HCT116 (cell line): Measurements from ENCODE around the gene CHAC1.

Experiments
- CEBPB ChIP-seq: IDR thresholded peaks from 2 replicates; pipeline ENCODE4 v1.6.1; 2012; ENCODE audit warnings: low read depth
- EZH2 ChIP-seq: fragments of 200-600 bp; sonication (generic); IDR thresholded peaks from 2 replicates; pipeline ENCODE4 v1.6.1; 2017; ENCODE audit warnings: antibody characterized with exemption, mixed run types
- EZH2phosphoT487 ChIP-seq: fragments of 200-600 bp; IDR thresholded peaks from 2 replicates; pipeline ENCODE4 v1.6.1; 2018; ENCODE audit warnings: antibody characterized with exemption, borderline replicate concordance
- POLR2A ChIP-seq: IDR thresholded peaks from 2 replicates; pipeline ENCODE4 v1.7.0; 2011; ENCODE audit warnings: borderline replicate concordance; ENCODE audit not compliant: insufficient read depth, insufficient read length; ENCODE audit errors: extremely low read depth
- POLR2AphosphoS5 ChIP-seq: IDR thresholded peaks from 2 replicates; pipeline ENCODE4 v1.6.1; 2011; ENCODE audit warnings: mild to moderate bottlenecking, low read depth, low read length, moderate library complexity
- SIN3A ChIP-seq: IDR thresholded peaks from 2 replicates; pipeline ENCODE4 v1.6.1; 2012; ENCODE audit warnings: low read depth
- TCF7L2 ChIP-seq: IDR thresholded peaks from 2 replicates; pipeline ENCODE4 v1.7.0; 2011; ENCODE audit warnings: borderline replicate concordance, inconsistent platforms; ENCODE audit not compliant: insufficient read depth, insufficient read length; ENCODE audit errors: extremely low read depth
- ZNF274 ChIP-seq: fragments of 200-500 bp; sonication (Bioruptor generic); IDR thresholded peaks from 2 replicates; pipeline ENCODE4 v1.6.1; 2014; ENCODE audit warnings: mild to moderate bottlenecking, low read depth, low read length, inconsistent platforms
- TF ChIP-seq, protein P1 (sequence below), 3 experiments: fragments of 200-600 bp in 1 of 3; sonication (generic) in 1 of 3; IDR thresholded peaks in 2 of 3; conservative IDR thresholded peaks in 1 of 3; 2 replicates each; pipeline ENCODE4 v1.5.1; 2012 to 2017; ENCODE audit warnings: low read depth in 2 of 3, low read length in 2 of 3, antibody characterized with exemption in 1 of 3, borderline replicate concordance in 1 of 3, control low read depth in 1 of 3, mild to moderate bottlenecking in 1 of 3, mixed read lengths in 1 of 3, mixed run types in 1 of 3, moderate library complexity in 1 of 3; ENCODE audit not compliant: insufficient read depth in 1 of 3
- TF ChIP-seq, protein P2 (sequence below): IDR thresholded peaks from 2 replicates; pipeline ENCODE4 v1.6.1; 2012; ENCODE audit warnings: low read depth
- TF ChIP-seq, protein P3 (sequence below): IDR thresholded peaks from 2 replicates; pipeline ENCODE4 v1.6.1; 2012
- TF ChIP-seq, protein P4 (sequence below): IDR thresholded peaks from 2 replicates; pipeline ENCODE4 v1.6.1; 2011; ENCODE audit warnings: mild to moderate bottlenecking, low read length, moderate library complexity; ENCODE audit not compliant: insufficient replicate concordance; ENCODE audit errors: extremely low read depth

DNA sequence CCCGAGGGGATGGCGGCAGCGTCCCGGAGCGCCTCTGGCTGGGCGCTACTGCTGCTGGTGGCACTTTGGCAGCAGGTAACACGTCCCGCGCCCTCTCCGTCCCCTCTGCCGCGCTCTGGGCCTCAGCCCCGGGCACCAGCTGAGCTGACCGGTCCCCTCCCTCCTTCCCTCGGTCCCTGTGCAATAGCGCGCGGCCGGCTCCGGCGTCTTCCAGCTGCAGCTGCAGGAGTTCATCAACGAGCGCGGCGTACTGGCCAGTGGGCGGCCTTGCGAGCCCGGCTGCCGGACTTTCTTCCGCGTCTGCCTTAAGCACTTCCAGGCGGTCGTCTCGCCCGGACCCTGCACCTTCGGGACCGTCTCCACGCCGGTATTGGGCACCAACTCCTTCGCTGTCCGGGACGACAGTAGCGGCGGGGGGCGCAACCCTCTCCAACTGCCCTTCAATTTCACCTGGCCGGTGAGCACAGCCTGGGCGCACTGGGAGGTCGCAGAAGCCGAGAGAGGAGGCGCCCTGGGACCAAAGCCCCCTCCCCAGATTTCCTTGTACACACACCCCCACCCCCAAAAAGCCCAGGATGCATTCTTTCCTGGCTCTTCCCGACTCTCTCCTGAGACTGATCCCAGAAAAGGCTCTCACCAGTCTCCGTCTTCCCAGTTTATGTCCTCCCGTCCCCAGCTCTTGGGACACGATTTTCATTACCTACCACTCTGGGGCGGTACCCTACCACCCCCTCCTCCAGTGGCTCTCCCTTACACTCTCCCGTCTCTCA, 23.4 kb upstream of the CHAC1 start:
- TF ChIP-seq POLR2A (no peak), CEBPB (no peak), EZH2 (no peak), SIN3A (no peak), POLR2AphosphoS5 (no peak), EZH2phosphoT487 (no peak), TCF7L2 (no peak), ZNF274 (no peak)
- TF ChIP-seq, protein P1, sequence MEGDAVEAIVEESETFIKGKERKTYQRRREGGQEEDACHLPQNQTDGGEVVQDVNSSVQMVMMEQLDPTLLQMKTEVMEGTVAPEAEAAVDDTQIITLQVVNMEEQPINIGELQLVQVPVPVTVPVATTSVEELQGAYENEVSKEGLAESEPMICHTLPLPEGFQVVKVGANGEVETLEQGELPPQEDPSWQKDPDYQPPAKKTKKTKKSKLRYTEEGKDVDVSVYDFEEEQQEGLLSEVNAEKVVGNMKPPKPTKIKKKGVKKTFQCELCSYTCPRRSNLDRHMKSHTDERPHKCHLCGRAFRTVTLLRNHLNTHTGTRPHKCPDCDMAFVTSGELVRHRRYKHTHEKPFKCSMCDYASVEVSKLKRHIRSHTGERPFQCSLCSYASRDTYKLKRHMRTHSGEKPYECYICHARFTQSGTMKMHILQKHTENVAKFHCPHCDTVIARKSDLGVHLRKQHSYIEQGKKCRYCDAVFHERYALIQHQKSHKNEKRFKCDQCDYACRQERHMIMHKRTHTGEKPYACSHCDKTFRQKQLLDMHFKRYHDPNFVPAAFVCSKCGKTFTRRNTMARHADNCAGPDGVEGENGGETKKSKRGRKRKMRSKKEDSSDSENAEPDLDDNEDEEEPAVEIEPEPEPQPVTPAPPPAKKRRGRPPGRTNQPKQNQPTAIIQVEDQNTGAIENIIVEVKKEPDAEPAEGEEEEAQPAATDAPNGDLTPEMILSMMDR (IDR thresholded peaks at IDR 0.05 in 2 of 3, conservative IDR thresholded peaks at IDR 0.05 in 1 of 3; ENCODE audit: borderline replicate concordance in 1 of 3, insufficient read depth in 1 of 3, low read depth in 2 of 3, low read length in 2 of 3), result no peak
- TF ChIP-seq, protein P2, sequence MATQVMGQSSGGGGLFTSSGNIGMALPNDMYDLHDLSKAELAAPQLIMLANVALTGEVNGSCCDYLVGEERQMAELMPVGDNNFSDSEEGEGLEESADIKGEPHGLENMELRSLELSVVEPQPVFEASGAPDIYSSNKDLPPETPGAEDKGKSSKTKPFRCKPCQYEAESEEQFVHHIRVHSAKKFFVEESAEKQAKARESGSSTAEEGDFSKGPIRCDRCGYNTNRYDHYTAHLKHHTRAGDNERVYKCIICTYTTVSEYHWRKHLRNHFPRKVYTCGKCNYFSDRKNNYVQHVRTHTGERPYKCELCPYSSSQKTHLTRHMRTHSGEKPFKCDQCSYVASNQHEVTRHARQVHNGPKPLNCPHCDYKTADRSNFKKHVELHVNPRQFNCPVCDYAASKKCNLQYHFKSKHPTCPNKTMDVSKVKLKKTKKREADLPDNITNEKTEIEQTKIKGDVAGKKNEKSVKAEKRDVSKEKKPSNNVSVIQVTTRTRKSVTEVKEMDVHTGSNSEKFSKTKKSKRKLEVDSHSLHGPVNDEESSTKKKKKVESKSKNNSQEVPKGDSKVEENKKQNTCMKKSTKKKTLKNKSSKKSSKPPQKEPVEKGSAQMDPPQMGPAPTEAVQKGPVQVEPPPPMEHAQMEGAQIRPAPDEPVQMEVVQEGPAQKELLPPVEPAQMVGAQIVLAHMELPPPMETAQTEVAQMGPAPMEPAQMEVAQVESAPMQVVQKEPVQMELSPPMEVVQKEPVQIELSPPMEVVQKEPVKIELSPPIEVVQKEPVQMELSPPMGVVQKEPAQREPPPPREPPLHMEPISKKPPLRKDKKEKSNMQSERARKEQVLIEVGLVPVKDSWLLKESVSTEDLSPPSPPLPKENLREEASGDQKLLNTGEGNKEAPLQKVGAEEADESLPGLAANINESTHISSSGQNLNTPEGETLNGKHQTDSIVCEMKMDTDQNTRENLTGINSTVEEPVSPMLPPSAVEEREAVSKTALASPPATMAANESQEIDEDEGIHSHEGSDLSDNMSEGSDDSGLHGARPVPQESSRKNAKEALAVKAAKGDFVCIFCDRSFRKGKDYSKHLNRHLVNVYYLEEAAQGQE, result no peak
- TF ChIP-seq, protein P3, sequence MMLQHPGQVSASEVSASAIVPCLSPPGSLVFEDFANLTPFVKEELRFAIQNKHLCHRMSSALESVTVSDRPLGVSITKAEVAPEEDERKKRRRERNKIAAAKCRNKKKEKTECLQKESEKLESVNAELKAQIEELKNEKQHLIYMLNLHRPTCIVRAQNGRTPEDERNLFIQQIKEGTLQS, result no peak
- TF ChIP-seq, protein P4, sequence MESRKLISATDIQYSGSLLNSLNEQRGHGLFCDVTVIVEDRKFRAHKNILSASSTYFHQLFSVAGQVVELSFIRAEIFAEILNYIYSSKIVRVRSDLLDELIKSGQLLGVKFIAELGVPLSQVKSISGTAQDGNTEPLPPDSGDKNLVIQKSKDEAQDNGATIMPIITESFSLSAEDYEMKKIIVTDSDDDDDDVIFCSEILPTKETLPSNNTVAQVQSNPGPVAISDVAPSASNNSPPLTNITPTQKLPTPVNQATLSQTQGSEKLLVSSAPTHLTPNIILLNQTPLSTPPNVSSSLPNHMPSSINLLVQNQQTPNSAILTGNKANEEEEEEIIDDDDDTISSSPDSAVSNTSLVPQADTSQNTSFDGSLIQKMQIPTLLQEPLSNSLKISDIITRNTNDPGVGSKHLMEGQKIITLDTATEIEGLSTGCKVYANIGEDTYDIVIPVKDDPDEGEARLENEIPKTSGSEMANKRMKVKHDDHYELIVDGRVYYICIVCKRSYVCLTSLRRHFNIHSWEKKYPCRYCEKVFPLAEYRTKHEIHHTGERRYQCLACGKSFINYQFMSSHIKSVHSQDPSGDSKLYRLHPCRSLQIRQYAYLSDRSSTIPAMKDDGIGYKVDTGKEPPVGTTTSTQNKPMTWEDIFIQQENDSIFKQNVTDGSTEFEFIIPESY, result no peak
